AG04449 (cell line): ENCODE results near the gene UTP4.

Experiments
- CTCF ChIA-PET: fragments of 350-600 bp; formaldehyde crosslinking; extraction: SDS; loops from one replicate; lab custom pipeline; 2021; ENCODE audit warnings: antibody characterized with exemption; lab: Yijun Ruan, JAX
- POLR2A ChIA-PET: fragments of 400-600, 350-600 bp; formaldehyde crosslinking; extraction: SDS; loops from one replicate; lab custom pipeline; 2020; ENCODE audit warnings: antibody characterized with exemption, inconsistent platforms; lab: Yijun Ruan, JAX
- DNase-seq: peaks from one replicate; pipeline ENCODE4 v3.0.0-alpha.2; 2010; ENCODE audit warnings: low read depth, low spot score
- H3K4me3 ChIP-seq: 2 replicates; pipeline ENCODE4 v1.5.1; 2011; ENCODE audit warnings: low read depth, mild to moderate bottlenecking, control low read depth, low read length
- CTCF ChIP-seq: IDR thresholded peaks from one replicate; pipeline ENCODE4 v1.5.1; 2011; ENCODE audit warnings: mild to moderate bottlenecking, moderate library complexity, low read length, control low read depth, inconsistent platforms; ENCODE audit not compliant: insufficient read depth; ENCODE audit errors: missing control alignments

The UTP4 gene

GRCh38 chr16:69113216-69113615, 19.2 kb upstream of the UTP4 start:
- ChIA-PET CTCF (interaction anchor here (0.9 to 16.2 kb wide), 15 partner anchors 8 to 266 kb away, joined by 3 to 303 read pairs (median 5); partner anchors contain the start of genes HAS3 and TANGO6), POLR2A (no interaction called here)
- DNase-seq, result no peak
- no peak overlapping the region for H3K4me3 ChIP-seq
- no peak for TF ChIP-seq CTCF

- no peak overlapping the region for H3K4me3 ChIP-seq
- no peak for TF ChIP-seq CTCF
- POLR2A ChIA-PET, result interaction anchor here (0.6 kb wide), 1 partner anchor 14 kb away, joined by 4 read pairs; no protein-coding TSS in a partner anchor
- no peak for DNase-seq
- CTCF ChIA-PET, result interaction anchor here (0.9 to 16.2 kb wide), 10 partner anchors 8 to 283 kb away, joined by 3 to 303 read pairs (median 5); partner anchors contain the start of genes HAS3 and TANGO6
Observed at GRCh38 chr16:69114346-69114975, 18.0 kb upstream of the UTP4 start.

GRCh38 chr16:69114976-69115355, 17.5 kb upstream of the UTP4 start:
- DNase-seq, result no peak
- no peak overlapping the region for H3K4me3 ChIP-seq
- no peak for TF ChIP-seq CTCF
- CTCF ChIA-PET, result interaction anchor here (1.3 to 16.2 kb wide), 3 partner anchors 7 to 268 kb away, joined by 5 to 303 read pairs (median 142); partner anchors contain the start of gene TANGO6
- POLR2A ChIA-PET, result interaction anchor here (0.6 kb wide), 1 partner anchor 13 kb away, joined by 4 read pairs; no protein-coding TSS in a partner anchor

- ChIA-PET CTCF (interaction anchor here (0.6 to 16.2 kb wide), 5 partner anchors 7 to 587 kb away, joined by 3 to 303 read pairs (median 7); partner anchors contain the start of genes HAS3 and TANGO6), POLR2A (no interaction called here)
- H3K4me3 ChIP-seq, result no peak overlapping the region
- no peak for DNase-seq
- TF ChIP-seq CTCF, result no peak
Observed at GRCh38 chr16:69115361-69115760, 17.1 kb upstream of the UTP4 start.

GRCh38 chr16:69115837-69116236, 16.6 kb upstream of the UTP4 start:
- CTCF ChIA-PET, result interaction anchor here (0.6 to 16.2 kb wide), 7 partner anchors 6 to 587 kb away, joined by 3 to 303 read pairs (median 5); partner anchors contain the start of genes HAS3 and TANGO6
- no peak for TF ChIP-seq CTCF
- POLR2A ChIA-PET, result no interaction called here
- no peak for DNase-seq
- H3K4me3 ChIP-seq, result no peak overlapping the region

- no peak for DNase-seq
- H3K4me3 ChIP-seq, result no peak overlapping the region
- ChIA-PET POLR2A (interaction anchor here (0.6 kb wide), 1 partner anchor 179 kb away, joined by 3 read pairs; no protein-coding TSS in a partner anchor), CTCF (interaction anchor here (0.6 to 16.2 kb wide), 9 partner anchors 6 to 526 kb away, joined by 3 to 303 read pairs (median 4); partner anchors contain the start of genes HAS3 and TANGO6)
- no peak for TF ChIP-seq CTCF
Observed at GRCh38 chr16:69116256-69116875, 16.1 kb upstream of the UTP4 start.
